Measurements from ENCODE around the gene MYRFL. TPM values are rescaled to one million over a fixed set of nuclear protein-coding genes. Genes with fewer than 3 reads are reported as not detected.

The MYRFL gene
- total RNA-seq, 1 experiment from 2014 or later: 0.57 TPM

- Mint-ChIP-seq H3K36me3 (ENCODE audit: insufficient read depth in 1 of 3, low read depth in 3 of 3) (no peaks in the 10 kb centered on the region), H3K27ac (no peak overlapping the region), H3K4me1 (peaks cover under 1 to 2% of the 10 kb centered on the region in 2 experiments; a peak in 1 of 4 replicates), H3K4me3 (no peak overlapping the region), H3K27me3 (ENCODE audit: low read depth) (no peaks in the 10 kb centered on the region; the same call in 1 of the 2 replicates), H3K9me3 (no peaks in the 10 kb centered on the region)
- H3K27ac ChIP-seq (ENCODE audit: insufficient read length, low read depth, low read length): no peak overlapping the region
- no peaks in the 10 kb centered on the region for H3K79me2 ChIP-seq (ENCODE audit: insufficient read depth, low read length)
- H3K23ac ChIP-seq (ENCODE audit: insufficient read length, low read depth, low read length): no peak overlapping the region
- no peaks in the 10 kb centered on the region for H3K4me1 ChIP-seq (ENCODE audit: insufficient read depth, low read length)
- H3K4me2 ChIP-seq (ENCODE audit: insufficient read depth, insufficient read length, low read length): no peak overlapping the region
- no peak for DNase-seq
- no peak overlapping the region for H3K14ac ChIP-seq (ENCODE audit: insufficient read depth, low read length)
- H4K5ac ChIP-seq (ENCODE audit: insufficient read length, low read depth, low read length): no peak overlapping the region
- no peak overlapping the region for H3K56ac ChIP-seq (ENCODE audit: insufficient read length, low read depth, low read length)
- no peak overlapping the region for H3T11ph ChIP-seq (ENCODE audit: low read length)
- no peaks in the 10 kb centered on the region for H3K9me3 ChIP-seq (ENCODE audit: control insufficient read depth, low read depth, low read length)
- no peak overlapping the region for H2BK15ac ChIP-seq (ENCODE audit: low read depth, low read length)
- no peak overlapping the region for H2BK120ac ChIP-seq (ENCODE audit: low read depth, low read length, poor library complexity, severe bottlenecking)
- no peak overlapping the region for H4K91ac ChIP-seq (ENCODE audit: insufficient read length, low read depth, low read length)
- no peak overlapping the region for H3K4ac ChIP-seq (ENCODE audit: low read depth, low read length)
- no peaks in the 10 kb centered on the region for H4K20me1 ChIP-seq (ENCODE audit: control insufficient read depth, insufficient read depth, insufficient read length)
- H2AK5ac ChIP-seq (ENCODE audit: insufficient read length, low read length): no peak overlapping the region
- H3K18ac ChIP-seq (ENCODE audit: insufficient read length, low read depth, low read length): no peak overlapping the region
- no peaks in the 10 kb centered on the region for H3K27me3 ChIP-seq (ENCODE audit: insufficient read depth, low read length)
- no peaks in the 10 kb centered on the region for H3K79me1 ChIP-seq (ENCODE audit: insufficient read depth, low read depth, low read length, poor library complexity, severe bottlenecking)
- no peak for TF ChIP-seq CTCF (conservative IDR thresholded peaks at IDR 0.05)
- no peak overlapping the region for H2BK12ac ChIP-seq (ENCODE audit: insufficient read length, low read depth, low read length)
- no peak overlapping the region for H3K9ac ChIP-seq (ENCODE audit: extremely low read depth, insufficient read length, low read length)
- no peaks in the 10 kb centered on the region for H3K23me2 ChIP-seq (ENCODE audit: insufficient read length, low read depth, low read length, poor library complexity, severe bottlenecking)
- no peak overlapping the region for H4K8ac ChIP-seq (replicated peaks; ENCODE audit: insufficient read length, low read depth, low read length)
- H2AFZ ChIP-seq (ENCODE audit: low read length): no peak overlapping the region
- no peak overlapping the region for H2BK20ac ChIP-seq (ENCODE audit: low read depth, low read length, poor library complexity, severe bottlenecking)
- H2BK5ac ChIP-seq (ENCODE audit: insufficient read length, low read length): no peak overlapping the region
Observed at GRCh38 chr12:69885658-69886057, 60.6 kb downstream of the MYRFL start.
